GM19324 (cell line): Measurements from ENCODE around the gene MAPK14.

Experiments
- ATAC-seq: cut with Tn5 transposase; IDR thresholded peaks from one replicate; pipeline ENCODE4 v1.9.1; 2021; ENCODE audit warnings: mild to moderate bottlenecking, moderate library complexity; ENCODE audit not compliant: unreplicated experiment, low FRiP score

Gene MAPK14

GRCh38 chr6:36098253-36098919 is 70.8 kb downstream of the MAPK14 start:
- no peak for ATAC-seq

- ATAC-seq = no peak
Observed at GRCh38 chr6:36098920-36099647, 71.5 kb downstream of the MAPK14 start.

DNA sequence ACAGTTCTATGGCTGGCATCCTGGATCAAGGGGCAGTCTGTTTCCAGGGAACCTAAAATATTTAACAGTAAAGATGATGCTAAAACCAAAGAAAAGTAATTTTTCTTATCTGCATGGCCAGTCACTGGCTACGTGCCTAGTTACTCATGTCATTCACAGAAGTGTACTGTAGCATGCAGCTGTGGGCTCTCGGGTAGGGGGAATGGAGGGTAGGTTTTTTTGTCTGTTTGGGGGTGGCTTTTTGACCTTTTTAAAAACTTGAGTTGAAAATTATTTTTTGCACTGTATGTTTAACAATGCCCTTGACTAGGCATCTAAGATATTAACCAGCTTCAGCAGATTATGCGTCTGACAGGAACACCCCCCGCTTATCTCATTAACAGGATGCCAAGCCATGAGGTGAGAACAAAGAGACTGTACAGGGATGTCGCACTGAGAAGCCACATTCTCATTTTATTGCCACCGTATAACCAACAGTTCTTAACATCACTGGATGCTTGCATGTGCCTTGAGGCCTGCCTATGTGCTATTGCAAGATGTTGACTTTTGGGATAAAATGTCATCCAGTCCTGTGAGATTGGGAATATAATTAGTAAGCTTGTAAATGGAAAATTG is 72.4 kb downstream of the MAPK14 start:
- ATAC-seq = no peak

DNA sequence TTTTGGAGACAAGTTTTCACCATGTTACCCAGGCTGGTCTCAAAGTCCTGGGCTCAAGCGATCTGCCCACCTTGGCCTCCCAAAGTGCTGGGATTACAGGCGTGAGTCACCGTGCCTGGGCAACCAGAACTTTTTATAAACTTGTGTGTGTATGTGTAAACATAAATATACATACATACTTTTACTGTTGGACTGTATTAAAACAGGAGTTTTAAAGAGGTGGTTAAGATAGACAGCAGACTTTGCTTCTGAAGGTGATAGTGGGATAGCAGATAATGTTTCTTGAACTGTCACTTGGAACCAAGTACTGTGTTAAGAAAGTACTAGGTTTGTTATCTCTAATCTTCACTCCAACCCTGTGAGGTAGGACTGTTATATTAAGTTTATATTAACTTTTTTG is 74.1 kb downstream of the MAPK14 start:
- ATAC-seq = no peak

- ATAC-seq = no peak
Observed at GRCh38 chr6:36102853-36103252, 75.2 kb downstream of the MAPK14 start.

- ATAC-seq = no peak
Observed at GRCh38 chr6:36104836-36105235, 77.2 kb downstream of the MAPK14 start.

DNA sequence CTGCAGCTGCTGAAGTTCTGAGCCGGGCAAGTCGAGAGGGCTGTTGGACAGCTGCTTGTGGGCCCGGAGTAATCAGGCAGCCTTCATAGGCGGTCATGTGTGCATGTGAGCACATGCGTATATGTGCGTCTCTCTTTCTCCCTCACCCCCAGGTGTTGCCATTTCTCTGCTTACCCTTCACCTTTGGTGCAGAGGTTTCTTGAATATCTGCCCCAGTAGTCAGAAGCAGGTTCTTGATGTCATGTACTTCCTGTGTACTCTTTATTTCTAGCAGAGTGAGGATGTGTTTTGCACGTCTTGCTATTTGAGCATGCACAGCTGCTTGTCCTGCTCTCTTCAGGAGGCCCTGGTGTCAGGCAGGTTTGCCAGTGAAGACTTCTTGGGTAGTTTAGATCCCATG is 81.5 kb downstream of the MAPK14 start:
- no peak for ATAC-seq

GRCh38 chr6:36110050-36110449 is 82.4 kb downstream of the MAPK14 start:
- ATAC-seq = no peak

GRCh38 chr6:36110863-36111262 is 83.3 kb downstream of the MAPK14 start:
- no peak for ATAC-seq

DNA sequence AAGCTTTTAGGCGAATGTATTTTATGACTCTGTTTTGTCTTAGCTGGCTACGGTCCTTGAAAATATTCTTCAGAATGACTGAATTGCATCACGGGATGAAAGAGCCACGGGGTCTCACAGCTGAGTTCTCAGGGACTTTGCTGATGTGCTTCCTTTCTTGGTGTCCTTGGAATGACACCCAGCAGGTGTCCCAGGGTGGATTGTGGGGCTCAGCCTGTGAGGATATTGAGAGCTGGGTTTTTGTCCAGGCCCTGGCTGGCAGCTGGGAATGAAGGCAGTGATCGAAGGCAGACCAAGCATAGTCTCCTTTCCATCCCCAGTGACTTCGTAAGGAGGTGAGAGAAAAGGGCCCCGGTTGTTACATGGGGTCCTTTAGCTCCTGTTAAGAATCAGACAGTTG is 83.9 kb downstream of the MAPK14 start:
- no peak for ATAC-seq

DNA sequence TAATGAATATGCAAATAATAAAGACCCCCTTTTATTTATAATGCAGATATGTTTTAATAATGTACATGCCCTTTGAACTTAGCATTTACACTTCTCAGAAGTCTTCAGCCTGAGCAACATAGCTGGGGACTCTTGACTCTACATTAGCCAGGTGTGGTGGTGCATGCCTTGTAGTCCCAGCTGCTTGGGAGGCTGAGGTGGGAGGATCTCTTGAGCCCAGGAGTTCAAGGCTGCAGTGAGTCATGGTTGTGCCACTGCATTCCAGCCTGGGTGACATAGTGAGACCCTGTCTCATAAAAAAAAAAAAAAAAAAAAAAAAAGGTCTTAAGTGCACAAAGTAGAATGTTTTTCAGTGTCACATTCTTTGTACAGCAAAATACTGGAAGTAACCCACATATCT is 85.4 kb downstream of the MAPK14 start:
- ATAC-seq = no peak

DNA sequence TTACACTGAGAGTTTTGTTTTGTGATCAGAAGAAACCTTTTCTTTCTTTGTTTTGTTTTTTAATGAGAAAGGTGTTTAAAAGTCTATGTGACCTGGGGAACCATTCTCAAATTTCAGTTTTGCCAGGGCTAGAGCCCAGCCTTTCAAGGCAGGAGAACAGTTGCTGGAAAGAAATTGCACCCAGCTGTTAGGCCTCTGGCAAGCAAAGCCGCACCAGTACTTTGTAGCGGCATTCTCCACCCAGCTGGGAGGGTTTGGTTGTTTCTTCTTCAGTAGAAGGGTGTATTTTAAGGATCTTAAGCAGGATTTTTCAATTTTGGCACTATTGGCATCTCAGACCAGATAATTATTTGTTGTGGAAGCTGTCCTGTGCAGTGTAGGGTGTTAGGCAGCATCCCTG is 86.1 kb downstream of the MAPK14 start:
- no peak for ATAC-seq

DNA sequence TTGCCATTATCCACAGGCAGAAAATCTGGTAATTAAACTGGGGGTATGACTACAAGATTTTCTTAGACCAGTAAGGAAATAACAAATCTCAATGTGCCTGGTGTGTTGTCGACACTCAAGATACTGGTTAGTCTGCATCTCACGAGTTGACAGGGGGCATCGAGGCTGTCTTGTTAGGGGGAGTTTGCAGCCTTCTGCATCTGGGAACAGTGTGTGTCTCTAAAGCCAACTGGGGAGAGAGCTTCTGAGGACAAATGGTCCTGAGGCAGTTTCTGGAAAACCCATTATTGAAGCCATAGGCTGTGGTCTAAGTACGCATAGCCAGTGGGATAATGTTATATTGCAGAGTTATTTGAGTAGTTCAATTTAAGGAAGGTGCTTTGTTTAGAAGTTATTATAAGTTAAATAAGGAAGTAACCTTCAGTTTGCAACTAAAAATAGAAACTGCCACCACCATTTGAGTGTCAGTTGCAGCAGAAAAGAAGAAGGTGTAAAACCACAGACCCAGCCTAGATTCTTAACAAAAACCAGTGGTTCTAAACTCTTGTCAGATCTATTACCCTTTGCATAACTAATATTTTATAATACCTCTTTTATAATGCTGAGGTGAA is 87.3 kb downstream of the MAPK14 start:
- no peak for ATAC-seq

DNA sequence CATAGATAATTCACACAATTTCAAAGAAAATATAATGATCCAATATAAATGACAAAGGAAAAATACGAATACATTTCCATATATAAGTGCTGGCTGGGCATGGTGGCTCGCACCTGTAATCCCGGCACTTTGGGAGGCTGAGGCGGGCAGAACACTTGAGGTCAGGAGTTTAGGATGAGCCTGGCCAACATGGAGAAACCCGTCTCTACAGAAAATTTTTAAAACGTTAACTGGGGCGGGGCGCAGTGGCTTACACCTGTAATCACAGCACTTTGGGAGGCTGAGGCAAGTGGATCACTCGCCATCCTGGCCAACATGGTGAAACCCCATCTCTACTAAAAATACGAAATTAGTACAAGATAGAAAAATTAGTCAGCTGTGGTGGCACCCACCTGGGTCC is 87.8 kb downstream of the MAPK14 start:
- no peak for ATAC-seq

GRCh38 chr6:36116066-36116864 is 88.7 kb downstream of the MAPK14 start:
- no peak for ATAC-seq

GRCh38 chr6:36116943-36117342 is 89.3 kb downstream of the MAPK14 start:
- ATAC-seq = no peak

GRCh38 chr6:36117658-36118549 is 90.3 kb downstream of the MAPK14 start:
- ATAC-seq = no peak

GRCh38 chr6:36118550-36119107 is 91.0 kb downstream of the MAPK14 start:
- no peak for ATAC-seq

GRCh38 chr6:36119209-36119608 is 91.6 kb downstream of the MAPK14 start:
- ATAC-seq = no peak
